K562 (cell line): ENCODE results near the gene CARD9.

Experiments
- CREB1 ChIP-seq, 2 experiments: sonication (generic) in 1 of 2; formaldehyde crosslinking in 1 of 2; IDR thresholded peaks; 2 replicates each; pipeline versions ENCODE4 v1.6.1 to v1.8.0; 2012 to 2022; ENCODE audit warnings: inconsistent platforms in 1 of 2, mild to moderate bottlenecking in 1 of 2, missing genetic modification reagents in 1 of 2, moderate library complexity in 1 of 2
- FOSL1 ChIP-seq: fragments of 200-800 bp; sonication (Bioruptor generic); conservative IDR thresholded peaks from 2 replicates; pipeline ENCODE4 v1.6.1; 2016; ENCODE audit warnings: missing genetic modification characterization, missing compliant biosample characterization
- FOXM1 ChIP-seq, 2 experiments: fragments of 450-650 bp in 1 of 2; sonication (generic) in 1 of 2; formaldehyde crosslinking in 1 of 2; IDR thresholded peaks; 2 replicates each; pipeline versions ENCODE4 v1.6.1 to v1.9.0; 2017 to 2022; ENCODE audit warnings: low read depth in 2 of 2, mild to moderate bottlenecking in 2 of 2, missing genetic modification reagents in 1 of 2, moderate library complexity in 1 of 2
- GATAD2B ChIP-seq: fragments of 450-650 bp; IDR thresholded peaks from 2 replicates; pipeline ENCODE4 v1.6.1; 2017; ENCODE audit warnings: mild to moderate bottlenecking, borderline replicate concordance
- NFYB ChIP-seq: IDR thresholded peaks from 2 replicates; pipeline ENCODE4 v1.6.1; 2011; ENCODE audit warnings: mild to moderate bottlenecking, moderate library complexity; ENCODE audit not compliant: insufficient read length; ENCODE audit errors: extremely low read depth
- POLR2A ChIP-seq: fragments of 450-650 bp; conservative IDR thresholded peaks from 2 replicates; pipeline ENCODE4 v1.6.1; 2016
- POLR2AphosphoS5 ChIP-seq: IDR thresholded peaks from 2 replicates; pipeline ENCODE4 v1.6.1; 2011; ENCODE audit warnings: mild to moderate bottlenecking, low read depth, low read length, moderate library complexity; ENCODE audit not compliant: control insufficient read depth, insufficient read depth
- SP1 ChIP-seq: sonication (generic); formaldehyde crosslinking; IDR thresholded peaks from 2 replicates; pipeline ENCODE4 v1.8.1; 2022; ENCODE audit warnings: mild to moderate bottlenecking, missing genetic modification reagents
- TCF7L2 ChIP-seq: fragments of 150-350 bp; IDR thresholded peaks from 2 replicates; pipeline ENCODE4 v1.6.1; 2016; ENCODE audit warnings: low read depth, mild to moderate bottlenecking, low read length, moderate library complexity
- ZNF263 ChIP-seq: sonication (generic); formaldehyde crosslinking; IDR thresholded peaks from 2 replicates; pipeline ENCODE4 v1.8.0; 2022; ENCODE audit warnings: mild to moderate bottlenecking, missing genetic modification reagents, borderline replicate concordance
- TF ChIP-seq, protein P1 (sequence below): fragments of 250-450 bp; sonication (Bioruptor Pico); IDR thresholded peaks from 2 replicates; pipeline ENCODE4 v1.4.0; 2020
- TF ChIP-seq, protein P2 (sequence below): sonication (generic); formaldehyde crosslinking; IDR thresholded peaks from 2 replicates; pipeline ENCODE4 v1.8.0; 2022; ENCODE audit warnings: mild to moderate bottlenecking, missing genetic modification reagents
- TF ChIP-seq, protein P3 (sequence below), 3 experiments: IDR thresholded peaks in 2 of 3; conservative IDR thresholded peaks in 1 of 3; 2 replicates each; pipeline ENCODE4 v1.5.1; 2011 to 2012; ENCODE audit warnings: low read length in 3 of 3, mild to moderate bottlenecking in 3 of 3, control low read depth in 2 of 3, improper control_type of control experiment in 1 of 3, inconsistent platforms in 1 of 3, low read depth in 1 of 3, mixed read lengths in 1 of 3, moderate library complexity in 1 of 3; ENCODE audit not compliant: insufficient read depth in 2 of 3
- TF ChIP-seq, protein P4 (sequence below), 3 experiments: fragments of 200-800 bp in 1 of 3; fragments of 250-450 bp in 1 of 3; fragments of 450-650 bp in 1 of 3; sonication (Bioruptor Pico) in 1 of 3; sonication (Bioruptor generic) in 1 of 3; formaldehyde crosslinking in 1 of 3; IDR thresholded peaks; 2 replicates each; pipeline versions ENCODE4 v1.6.1 to v1.8.0; 2016 to 2022; ENCODE audit warnings: mild to moderate bottlenecking in 2 of 3, missing genetic modification characterization in 2 of 3, missing compliant biosample characterization in 1 of 3, moderate library complexity in 1 of 3

DNA sequence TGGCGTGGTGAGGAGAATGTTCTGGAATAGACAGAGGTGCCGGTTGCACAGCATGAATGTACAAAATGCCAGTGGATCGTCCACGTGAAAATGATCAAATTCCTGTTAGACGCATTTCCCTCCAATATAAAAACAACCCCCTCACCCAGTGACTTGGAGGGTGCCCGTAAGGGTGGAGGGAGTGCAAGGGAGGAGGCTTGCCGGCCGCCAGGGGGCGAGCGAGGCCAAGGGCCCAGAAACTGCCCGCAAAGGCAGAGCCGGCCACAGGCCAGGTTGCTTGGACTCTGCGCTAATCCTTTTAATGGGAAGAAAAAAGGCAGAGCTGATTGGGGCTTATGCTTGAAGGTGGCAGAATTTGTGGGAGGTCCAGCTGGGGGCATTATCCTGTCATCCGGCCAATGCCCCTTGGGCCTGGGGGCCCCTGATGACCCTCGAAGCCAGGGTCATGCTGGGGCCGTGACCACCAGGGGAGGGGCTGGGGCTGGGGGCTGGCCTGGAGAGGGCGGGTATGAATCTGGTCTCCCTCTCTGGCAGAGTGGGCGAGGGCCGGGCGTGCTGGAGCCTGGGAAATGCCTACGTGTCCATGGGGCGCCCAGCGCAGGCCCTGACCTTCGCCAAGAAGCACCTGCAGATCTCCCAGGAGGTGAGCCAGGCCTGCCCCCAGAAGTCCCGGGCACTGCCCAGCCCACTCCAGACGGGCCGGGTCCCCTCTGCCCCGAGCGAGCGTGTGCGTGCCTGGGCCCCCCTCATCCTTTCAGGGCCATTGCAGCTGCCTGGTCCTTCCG is 34.1 kb downstream of the CARD9 start:
- TF ChIP-seq, protein P1, sequence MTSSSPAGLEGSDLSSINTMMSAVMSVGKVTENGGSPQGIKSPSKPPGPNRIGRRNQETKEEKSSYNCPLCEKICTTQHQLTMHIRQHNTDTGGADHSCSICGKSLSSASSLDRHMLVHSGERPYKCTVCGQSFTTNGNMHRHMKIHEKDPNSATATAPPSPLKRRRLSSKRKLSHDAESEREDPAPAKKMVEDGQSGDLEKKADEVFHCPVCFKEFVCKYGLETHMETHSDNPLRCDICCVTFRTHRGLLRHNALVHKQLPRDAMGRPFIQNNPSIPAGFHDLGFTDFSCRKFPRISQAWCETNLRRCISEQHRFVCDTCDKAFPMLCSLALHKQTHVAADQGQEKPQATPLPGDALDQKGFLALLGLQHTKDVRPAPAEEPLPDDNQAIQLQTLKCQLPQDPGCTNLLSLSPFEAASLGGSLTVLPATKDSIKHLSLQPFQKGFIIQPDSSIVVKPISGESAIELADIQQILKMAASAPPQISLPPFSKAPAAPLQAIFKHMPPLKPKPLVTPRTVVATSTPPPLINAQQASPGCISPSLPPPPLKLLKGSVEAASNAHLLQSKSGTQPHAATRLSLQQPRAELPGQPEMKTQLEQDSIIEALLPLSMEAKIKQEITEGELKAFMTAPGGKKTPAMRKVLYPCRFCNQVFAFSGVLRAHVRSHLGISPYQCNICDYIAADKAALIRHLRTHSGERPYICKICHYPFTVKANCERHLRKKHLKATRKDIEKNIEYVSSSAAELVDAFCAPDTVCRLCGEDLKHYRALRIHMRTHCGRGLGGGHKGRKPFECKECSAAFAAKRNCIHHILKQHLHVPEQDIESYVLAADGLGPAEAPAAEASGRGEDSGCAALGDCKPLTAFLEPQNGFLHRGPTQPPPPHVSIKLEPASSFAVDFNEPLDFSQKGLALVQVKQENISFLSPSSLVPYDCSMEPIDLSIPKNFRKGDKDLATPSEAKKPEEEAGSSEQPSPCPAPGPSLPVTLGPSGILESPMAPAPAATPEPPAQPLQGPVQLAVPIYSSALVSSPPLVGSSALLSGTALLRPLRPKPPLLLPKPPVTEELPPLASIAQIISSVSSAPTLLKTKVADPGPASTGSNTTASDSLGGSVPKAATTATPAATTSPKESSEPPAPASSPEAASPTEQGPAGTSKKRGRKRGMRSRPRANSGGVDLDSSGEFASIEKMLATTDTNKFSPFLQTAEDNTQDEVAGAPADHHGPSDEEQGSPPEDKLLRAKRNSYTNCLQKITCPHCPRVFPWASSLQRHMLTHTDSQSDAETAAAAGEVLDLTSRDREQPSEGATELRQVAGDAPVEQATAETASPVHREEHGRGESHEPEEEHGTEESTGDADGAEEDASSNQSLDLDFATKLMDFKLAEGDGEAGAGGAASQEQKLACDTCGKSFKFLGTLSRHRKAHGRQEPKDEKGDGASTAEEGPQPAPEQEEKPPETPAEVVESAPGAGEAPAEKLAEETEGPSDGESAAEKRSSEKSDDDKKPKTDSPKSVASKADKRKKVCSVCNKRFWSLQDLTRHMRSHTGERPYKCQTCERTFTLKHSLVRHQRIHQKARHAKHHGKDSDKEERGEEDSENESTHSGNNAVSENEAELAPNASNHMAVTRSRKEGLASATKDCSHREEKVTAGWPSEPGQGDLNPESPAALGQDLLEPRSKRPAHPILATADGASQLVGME (CRISPR knock-in tag) = no peak
- TF ChIP-seq POLR2AphosphoS5 (no peak), FOXM1 (IDR thresholded peaks at IDR 0.05; ENCODE audit: low read depth) (no peak), FOXM1 (CRISPR knock-in tag; IDR thresholded peaks at IDR 0.05; ENCODE audit: low read depth) (no peak), POLR2A (no peak), SP1 (CRISPR knock-in tag) (peak; percentile 46; the same call in 1 of the 2 replicates), TCF7L2 (no peak), NFYB (no peak), FOSL1 (tag) (no peak), CREB1 (IDR thresholded peaks at IDR 0.05) (no peak), CREB1 (CRISPR knock-in tag; IDR thresholded peaks at IDR 0.05) (no peak), ZNF263 (CRISPR knock-in tag) (no peak), GATAD2B (no peak)
- TF ChIP-seq, protein P2, sequence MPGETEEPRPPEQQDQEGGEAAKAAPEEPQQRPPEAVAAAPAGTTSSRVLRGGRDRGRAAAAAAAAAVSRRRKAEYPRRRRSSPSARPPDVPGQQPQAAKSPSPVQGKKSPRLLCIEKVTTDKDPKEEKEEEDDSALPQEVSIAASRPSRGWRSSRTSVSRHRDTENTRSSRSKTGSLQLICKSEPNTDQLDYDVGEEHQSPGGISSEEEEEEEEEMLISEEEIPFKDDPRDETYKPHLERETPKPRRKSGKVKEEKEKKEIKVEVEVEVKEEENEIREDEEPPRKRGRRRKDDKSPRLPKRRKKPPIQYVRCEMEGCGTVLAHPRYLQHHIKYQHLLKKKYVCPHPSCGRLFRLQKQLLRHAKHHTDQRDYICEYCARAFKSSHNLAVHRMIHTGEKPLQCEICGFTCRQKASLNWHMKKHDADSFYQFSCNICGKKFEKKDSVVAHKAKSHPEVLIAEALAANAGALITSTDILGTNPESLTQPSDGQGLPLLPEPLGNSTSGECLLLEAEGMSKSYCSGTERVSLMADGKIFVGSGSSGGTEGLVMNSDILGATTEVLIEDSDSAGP = no peak
- TF ChIP-seq, protein P3, sequence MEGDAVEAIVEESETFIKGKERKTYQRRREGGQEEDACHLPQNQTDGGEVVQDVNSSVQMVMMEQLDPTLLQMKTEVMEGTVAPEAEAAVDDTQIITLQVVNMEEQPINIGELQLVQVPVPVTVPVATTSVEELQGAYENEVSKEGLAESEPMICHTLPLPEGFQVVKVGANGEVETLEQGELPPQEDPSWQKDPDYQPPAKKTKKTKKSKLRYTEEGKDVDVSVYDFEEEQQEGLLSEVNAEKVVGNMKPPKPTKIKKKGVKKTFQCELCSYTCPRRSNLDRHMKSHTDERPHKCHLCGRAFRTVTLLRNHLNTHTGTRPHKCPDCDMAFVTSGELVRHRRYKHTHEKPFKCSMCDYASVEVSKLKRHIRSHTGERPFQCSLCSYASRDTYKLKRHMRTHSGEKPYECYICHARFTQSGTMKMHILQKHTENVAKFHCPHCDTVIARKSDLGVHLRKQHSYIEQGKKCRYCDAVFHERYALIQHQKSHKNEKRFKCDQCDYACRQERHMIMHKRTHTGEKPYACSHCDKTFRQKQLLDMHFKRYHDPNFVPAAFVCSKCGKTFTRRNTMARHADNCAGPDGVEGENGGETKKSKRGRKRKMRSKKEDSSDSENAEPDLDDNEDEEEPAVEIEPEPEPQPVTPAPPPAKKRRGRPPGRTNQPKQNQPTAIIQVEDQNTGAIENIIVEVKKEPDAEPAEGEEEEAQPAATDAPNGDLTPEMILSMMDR (IDR thresholded peaks at IDR 0.05 in 2 of 3, conservative IDR thresholded peaks at IDR 0.05 in 1 of 3; ENCODE audit: insufficient read depth in 2 of 3, low read depth in 1 of 3, low read length in 3 of 3) = peak; percentile 94 to 97 (median 95)
- TF ChIP-seq, protein P4, sequence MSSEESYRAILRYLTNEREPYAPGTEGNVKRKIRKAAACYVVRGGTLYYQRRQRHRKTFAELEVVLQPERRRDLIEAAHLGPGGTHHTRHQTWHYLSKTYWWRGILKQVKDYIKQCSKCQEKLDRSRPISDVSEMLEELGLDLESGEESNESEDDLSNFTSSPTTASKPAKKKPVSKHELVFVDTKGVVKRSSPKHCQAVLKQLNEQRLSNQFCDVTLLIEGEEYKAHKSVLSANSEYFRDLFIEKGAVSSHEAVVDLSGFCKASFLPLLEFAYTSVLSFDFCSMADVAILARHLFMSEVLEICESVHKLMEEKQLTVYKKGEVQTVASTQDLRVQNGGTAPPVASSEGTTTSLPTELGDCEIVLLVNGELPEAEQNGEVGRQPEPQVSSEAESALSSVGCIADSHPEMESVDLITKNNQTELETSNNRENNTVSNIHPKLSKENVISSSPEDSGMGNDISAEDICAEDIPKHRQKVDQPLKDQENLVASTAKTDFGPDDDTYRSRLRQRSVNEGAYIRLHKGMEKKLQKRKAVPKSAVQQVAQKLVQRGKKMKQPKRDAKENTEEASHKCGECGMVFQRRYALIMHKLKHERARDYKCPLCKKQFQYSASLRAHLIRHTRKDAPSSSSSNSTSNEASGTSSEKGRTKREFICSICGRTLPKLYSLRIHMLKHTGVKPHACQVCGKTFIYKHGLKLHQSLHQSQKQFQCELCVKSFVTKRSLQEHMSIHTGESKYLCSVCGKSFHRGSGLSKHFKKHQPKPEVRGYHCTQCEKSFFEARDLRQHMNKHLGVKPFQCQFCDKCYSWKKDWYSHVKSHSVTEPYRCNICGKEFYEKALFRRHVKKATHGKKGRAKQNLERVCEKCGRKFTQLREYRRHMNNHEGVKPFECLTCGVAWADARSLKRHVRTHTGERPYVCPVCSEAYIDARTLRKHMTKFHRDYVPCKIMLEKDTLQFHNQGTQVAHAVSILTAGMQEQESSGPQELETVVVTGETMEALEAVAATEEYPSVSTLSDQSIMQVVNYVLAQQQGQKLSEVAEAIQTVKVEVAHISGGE (CRISPR knock-in tag; IDR thresholded peaks at IDR 0.05) = no peak
